ENCODE measurements around the gene C1orf52.

C1orf52 gene

GRCh38 chr1:85237613-85238012, 21.8 kb downstream of the C1orf52 start:
- DNase-seq (ENCODE audit: low read depth in 4 of 4, low spot score in 1 of 4) = no peak

- DNase-seq (ENCODE audit: low read depth in 4 of 4, low spot score in 1 of 4) = no peak
Observed at GRCh38 chr1:85230305-85230977, 29.0 kb downstream of the C1orf52 start.

GRCh38 chr1:85229574-85230097, 29.8 kb downstream of the C1orf52 start:
- DNase-seq (ENCODE audit: low read depth in 4 of 4, low spot score in 1 of 4) = no peak

- DNase-seq (ENCODE audit: low read depth in 4 of 4, low spot score in 1 of 4) = no peak
Observed at GRCh38 chr1:85228972-85229371, 30.5 kb downstream of the C1orf52 start.

GRCh38 chr1:85225624-85226380, 33.7 kb downstream of the C1orf52 start:
- DNase-seq (ENCODE audit: low read depth in 4 of 4, low spot score in 1 of 4) = no peak

GRCh38 chr1:85224734-85225623, 34.5 kb downstream of the C1orf52 start:
- DNase-seq (ENCODE audit: low read depth in 4 of 4, low spot score in 1 of 4) = no peak

- DNase-seq (ENCODE audit: low read depth in 4 of 4, low spot score in 1 of 4) = no peak
Observed at GRCh38 chr1:85224295-85224694, 35.2 kb downstream of the C1orf52 start.

GRCh38 chr1:85223334-85223733, 36.1 kb downstream of the C1orf52 start:
- DNase-seq (ENCODE audit: low read depth in 4 of 4, low spot score in 1 of 4) = no peak

- DNase-seq (ENCODE audit: low read depth in 4 of 4, low spot score in 1 of 4) = no peak
Observed at GRCh38 chr1:85220756-85221201, 38.7 kb downstream of the C1orf52 start.

GRCh38 chr1:85219853-85220610, 39.4 kb downstream of the C1orf52 start:
- DNase-seq (ENCODE audit: low read depth in 4 of 4, low spot score in 1 of 4) = no peak

GRCh38 chr1:85216697-85217096, 42.8 kb downstream of the C1orf52 start:
- DNase-seq (ENCODE audit: low read depth in 4 of 4, low spot score in 1 of 4) = no peak

- DNase-seq (ENCODE audit: low read depth in 4 of 4, low spot score in 1 of 4) = no peak
Observed at GRCh38 chr1:85214654-85215053, 44.8 kb downstream of the C1orf52 start.

- DNase-seq (ENCODE audit: low read depth in 4 of 4, low spot score in 1 of 4) = no peak
Observed at GRCh38 chr1:85208488-85208887, 51.0 kb downstream of the C1orf52 start.

GRCh38 chr1:85203573-85204171, 55.8 kb downstream of the C1orf52 start:
- DNase-seq (ENCODE audit: low read depth in 4 of 4, low spot score in 1 of 4) = no peak

GRCh38 chr1:85202864-85203255, 56.6 kb downstream of the C1orf52 start:
- DNase-seq (ENCODE audit: low read depth in 4 of 4, low spot score in 1 of 4) = no peak

- no peak for DNase-seq (ENCODE audit: low read depth in 4 of 4, low spot score in 1 of 4)
Observed at GRCh38 chr1:85202092-85202863, 57.2 kb downstream of the C1orf52 start.

- DNase-seq (ENCODE audit: low read depth in 4 of 4, low spot score in 1 of 4) = peak; percentile 21 to 51 (median 34)
Observed at GRCh38 chr1:85201340-85202091, 57.9 kb downstream of the C1orf52 start.

GRCh38 chr1:85200463-85201339, 58.8 kb downstream of the C1orf52 start, which contains the start of gene SYDE2:
SYDE2 (minus strand) TSS chr1:85201016; CDS start chr1:85200996, 20 bp downstream.
- DNase-seq (ENCODE audit: low read depth in 4 of 4, low spot score in 1 of 4) = peak; percentile 21 to 64 (median 43)

Measured in stimulated activated CD4-positive, alpha-beta T cell treated with anti-CD3 and anti-CD28 coated beads, Interleukin-1b, Interleukin-23, amount 100 ng/mL, for 24 hours (primary cell).